Astrocyte (in vitro differentiated cells and primary cell): ENCODE measurements around the gene SGCA. TPM values are rescaled to one million over a fixed set of nuclear protein-coding genes. Genes with fewer than 3 reads are reported as not detected.

Experiments
- DNase-seq: peaks from one replicate; pipeline ENCODE4 v3.0.0-alpha.2; 2010; ENCODE audit warnings: low read depth
- FAIRE-seq: peaks from 2 replicates; lab custom pipeline; 2011; peaks lifted over from hg19 to GRCh38; lab: Jason Lieb, UNC
- H2AFZ ChIP-seq: 2 replicates; pipeline ENCODE4 v1.6.0; 2012; ENCODE audit warnings: low read depth, low read length, inconsistent platforms
- H3K27ac ChIP-seq: 2 replicates; pipeline ENCODE4 v1.5.1; 2011; ENCODE audit warnings: low read depth, low read length, inconsistent platforms
- H3K27me3 ChIP-seq: 2 replicates; pipeline ENCODE4 v1.6.0; 2011; ENCODE audit warnings: low read length, inconsistent platforms; ENCODE audit not compliant: insufficient read depth
- H3K36me3 ChIP-seq: 2 replicates; pipeline ENCODE4 v1.5.1; 2011; ENCODE audit warnings: low read length, inconsistent platforms; ENCODE audit not compliant: insufficient read depth
- H3K4me1 ChIP-seq: 2 replicates; pipeline ENCODE4 v1.5.1; 2011; ENCODE audit warnings: low read length, inconsistent platforms; ENCODE audit not compliant: insufficient read depth
- H3K4me2 ChIP-seq: 2 replicates; pipeline ENCODE4 v1.6.0; 2012; ENCODE audit warnings: low read length, inconsistent platforms
- H3K4me3 ChIP-seq: 2 replicates; pipeline ENCODE4 v1.5.1; 2011; ENCODE audit warnings: low read depth, mild to moderate bottlenecking, low read length, inconsistent platforms; ENCODE audit not compliant: insufficient read depth
- H3K79me2 ChIP-seq: 2 replicates; pipeline ENCODE4 v1.6.0; 2012; ENCODE audit warnings: mild to moderate bottlenecking, low read length, inconsistent platforms; ENCODE audit not compliant: insufficient read depth
- H3K9ac ChIP-seq: 2 replicates; pipeline ENCODE4 v1.6.0; 2012; ENCODE audit warnings: mild to moderate bottlenecking, low read length, inconsistent platforms
- H3K9me3 ChIP-seq: 2 replicates; pipeline ENCODE4 v1.5.1; 2012; ENCODE audit warnings: low read depth, mild to moderate bottlenecking, low read length, inconsistent platforms; ENCODE audit not compliant: insufficient read depth
- H4K20me1 ChIP-seq: 2 replicates; pipeline ENCODE4 v1.6.0; 2012; ENCODE audit warnings: low read length, inconsistent platforms; ENCODE audit not compliant: insufficient read depth
- H3K27ac Mint-ChIP-seq: one replicate; pipeline ENCODE4 v1.8.0; 2021; ENCODE audit warnings: mild to moderate bottlenecking, mixed read lengths; ENCODE audit not compliant: unreplicated experiment
- H3K27me3 Mint-ChIP-seq: one replicate; pipeline ENCODE4 v1.8.0; 2021; ENCODE audit warnings: low read depth, mixed read lengths; ENCODE audit not compliant: unreplicated experiment
- H3K36me3 Mint-ChIP-seq: one replicate; pipeline ENCODE4 v1.8.0; 2021; ENCODE audit warnings: low read depth, mixed read lengths; ENCODE audit not compliant: unreplicated experiment
- H3K4me1 Mint-ChIP-seq: one replicate; pipeline ENCODE4 v1.8.0; 2021; ENCODE audit warnings: low read depth, mixed read lengths; ENCODE audit not compliant: unreplicated experiment
- H3K4me3 Mint-ChIP-seq: one replicate; pipeline ENCODE4 v1.8.0; 2021; ENCODE audit warnings: mild to moderate bottlenecking, moderate library complexity, mixed read lengths; ENCODE audit not compliant: unreplicated experiment
- H3K9me3 Mint-ChIP-seq: one replicate; pipeline ENCODE4 v1.8.0; 2021; ENCODE audit warnings: mild to moderate bottlenecking, mixed read lengths; ENCODE audit not compliant: unreplicated experiment
- EZH2 ChIP-seq: IDR thresholded peaks from 2 replicates; pipeline ENCODE4 v1.6.1; 2012; ENCODE audit warnings: mild to moderate bottlenecking, low read length, inconsistent platforms; ENCODE audit not compliant: insufficient read depth
- total RNA-seq: library from RNA; stranded (reverse); gene quantifications from 2 replicates; pipeline ENCODE4 v1.2.1, GENCODE V29; 2021
- TF ChIP-seq, protein P1 (sequence below): IDR thresholded peaks from 2 replicates; pipeline ENCODE4 v1.5.1; 2011; ENCODE audit warnings: low read depth, mild to moderate bottlenecking, inconsistent platforms, low read length, moderate library complexity; ENCODE audit not compliant: insufficient read depth

SGCA gene
- total RNA-seq, 1 donor from 2014 or later = 0.32 TPM

DNA sequence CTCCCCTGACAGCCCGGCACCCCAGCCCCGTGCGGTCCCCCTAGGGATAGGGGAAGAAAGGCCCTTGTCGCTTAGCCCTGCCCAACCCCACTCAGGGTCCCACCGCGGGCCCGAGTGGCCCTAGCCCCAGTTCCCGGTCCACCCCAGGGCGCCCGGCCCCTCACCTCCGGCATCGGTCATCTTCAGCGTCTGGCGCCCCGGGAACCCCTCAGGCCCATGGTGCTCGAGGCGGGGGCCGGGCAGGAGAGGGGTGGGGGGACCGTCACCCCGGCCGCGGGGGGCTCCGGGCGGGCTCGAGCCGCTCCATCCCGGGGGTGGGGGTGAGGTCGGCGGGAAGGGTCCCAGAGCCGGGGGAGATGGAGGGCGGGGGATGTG lies 36.5 kb upstream of the SGCA start:
- Histone ChIP-seq H2AFZ (no peak overlapping the region), H3K36me3 (no peaks in the 10 kb centered on the region), H3K79me2 (peaks cover 5% of the 10 kb centered on the region), H3K9ac (peak overlapping the region; percentile 79), H3K4me1 (peaks cover 17% of the 10 kb centered on the region), H4K20me1 (peaks cover 25% of the 10 kb centered on the region), H3K4me3 (peak overlapping the region; percentile 45), H3K9me3 (no peaks in the 10 kb centered on the region), H3K27ac (no peak overlapping the region), H3K27me3 (no peaks in the 10 kb centered on the region), H3K4me2 (peak overlapping the region; percentile 95)
- Mint-ChIP-seq H3K4me1 (peaks cover 23% of the 10 kb centered on the region), H3K4me3 (peak overlapping the region; percentile 85), H3K27me3 (peaks cover 4% of the 10 kb centered on the region), H3K36me3 (no peaks in the 10 kb centered on the region), H3K27ac (no peak overlapping the region), H3K9me3 (no peaks in the 10 kb centered on the region)
- no peak for TF ChIP-seq EZH2
- TF ChIP-seq, protein P1, sequence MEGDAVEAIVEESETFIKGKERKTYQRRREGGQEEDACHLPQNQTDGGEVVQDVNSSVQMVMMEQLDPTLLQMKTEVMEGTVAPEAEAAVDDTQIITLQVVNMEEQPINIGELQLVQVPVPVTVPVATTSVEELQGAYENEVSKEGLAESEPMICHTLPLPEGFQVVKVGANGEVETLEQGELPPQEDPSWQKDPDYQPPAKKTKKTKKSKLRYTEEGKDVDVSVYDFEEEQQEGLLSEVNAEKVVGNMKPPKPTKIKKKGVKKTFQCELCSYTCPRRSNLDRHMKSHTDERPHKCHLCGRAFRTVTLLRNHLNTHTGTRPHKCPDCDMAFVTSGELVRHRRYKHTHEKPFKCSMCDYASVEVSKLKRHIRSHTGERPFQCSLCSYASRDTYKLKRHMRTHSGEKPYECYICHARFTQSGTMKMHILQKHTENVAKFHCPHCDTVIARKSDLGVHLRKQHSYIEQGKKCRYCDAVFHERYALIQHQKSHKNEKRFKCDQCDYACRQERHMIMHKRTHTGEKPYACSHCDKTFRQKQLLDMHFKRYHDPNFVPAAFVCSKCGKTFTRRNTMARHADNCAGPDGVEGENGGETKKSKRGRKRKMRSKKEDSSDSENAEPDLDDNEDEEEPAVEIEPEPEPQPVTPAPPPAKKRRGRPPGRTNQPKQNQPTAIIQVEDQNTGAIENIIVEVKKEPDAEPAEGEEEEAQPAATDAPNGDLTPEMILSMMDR = no peak
- FAIRE-seq (no peak), DNase-seq (no peak)

DNA sequence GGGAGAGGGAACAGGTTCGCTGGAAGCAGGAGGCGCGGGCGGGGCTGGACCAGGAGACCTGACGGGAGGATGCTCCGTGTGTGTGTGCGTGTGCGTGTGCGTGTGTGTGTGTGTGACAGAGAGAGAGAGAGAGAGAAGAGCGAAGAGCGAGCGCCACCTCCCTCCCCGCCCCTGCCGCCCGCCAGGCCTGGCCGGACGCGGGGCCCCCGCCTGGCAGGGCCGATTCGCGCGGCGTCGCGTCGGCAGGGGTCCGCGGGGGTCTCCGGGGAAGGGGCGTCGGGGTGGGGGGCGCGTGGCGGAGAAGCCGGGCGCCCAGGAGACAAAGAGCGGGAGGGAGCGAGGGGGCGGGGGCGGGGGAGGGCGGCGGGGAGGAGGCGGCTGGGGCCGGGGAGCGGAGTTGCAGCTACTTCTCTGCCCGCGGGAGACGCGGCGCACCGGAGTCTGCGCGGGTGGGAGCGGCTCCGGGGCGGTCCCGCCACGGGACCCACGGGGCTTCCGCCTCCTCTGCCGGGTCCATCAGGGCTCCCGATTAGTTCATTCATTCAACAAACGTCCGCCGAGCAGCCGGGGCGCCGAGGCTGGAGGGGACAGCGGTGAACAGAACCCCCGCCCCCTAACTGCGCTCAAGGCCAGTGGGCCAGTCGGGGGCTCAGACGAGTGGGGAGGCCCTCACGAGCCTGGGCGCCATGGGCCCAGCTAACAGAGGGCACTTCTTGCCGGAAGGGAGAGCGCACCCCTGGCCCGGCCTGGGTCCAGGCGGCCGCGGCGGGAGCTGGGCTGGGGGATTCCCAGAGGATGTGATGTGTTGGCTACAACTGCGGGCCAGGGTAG lies 35.9 kb upstream of the SGCA start, which contains the start of gene SAMD14:
SAMD14 (minus strand) TSS at position 433 of the 831 bp plus-strand sequence. CDS start 5,201 bp downstream, outside the sequence.
- peak within 1 kb of the TSS; percentile 68 for H3K4me3 ChIP-seq
- peaks cover 17% of the 10 kb centered on the region for H3K4me1 ChIP-seq
- peaks cover 23% of the 10 kb centered on the region for H3K4me1 Mint-ChIP-seq
- peaks cover 4% of the 10 kb centered on the region for H3K27me3 Mint-ChIP-seq
- H3K36me3 Mint-ChIP-seq = no peaks in the 10 kb centered on the region
- H2AFZ ChIP-seq = peak within 1 kb of the TSS; percentile 63
- peaks cover 2% of the 10 kb centered on the region for H3K36me3 ChIP-seq
- peak within 1 kb of the TSS; percentile 79 for H3K9ac ChIP-seq
- no peaks in the 10 kb centered on the region for H3K9me3 ChIP-seq
- peak within 1 kb of the TSS; percentile 95 for H3K4me2 ChIP-seq
- H3K27ac Mint-ChIP-seq = peak within 1 kb of the TSS; percentile 62
- peaks cover 31% of the 10 kb centered on the region for H4K20me1 ChIP-seq
- peak within 1 kb of the TSS; percentile 93 for H3K4me3 Mint-ChIP-seq
- H3K79me2 ChIP-seq = peaks cover 5% of the 10 kb centered on the region
- no peak for FAIRE-seq
- TF ChIP-seq, protein P1 = no peak
- TF ChIP-seq EZH2 = no peak
- peak; percentile 46 for DNase-seq
- H3K27me3 ChIP-seq = no peaks in the 10 kb centered on the region
- no peaks in the 10 kb centered on the region for H3K9me3 Mint-ChIP-seq
- H3K27ac ChIP-seq = peak within 1 kb of the TSS; percentile 12
